ENCODE results near the gene TRPM3.

DNA sequence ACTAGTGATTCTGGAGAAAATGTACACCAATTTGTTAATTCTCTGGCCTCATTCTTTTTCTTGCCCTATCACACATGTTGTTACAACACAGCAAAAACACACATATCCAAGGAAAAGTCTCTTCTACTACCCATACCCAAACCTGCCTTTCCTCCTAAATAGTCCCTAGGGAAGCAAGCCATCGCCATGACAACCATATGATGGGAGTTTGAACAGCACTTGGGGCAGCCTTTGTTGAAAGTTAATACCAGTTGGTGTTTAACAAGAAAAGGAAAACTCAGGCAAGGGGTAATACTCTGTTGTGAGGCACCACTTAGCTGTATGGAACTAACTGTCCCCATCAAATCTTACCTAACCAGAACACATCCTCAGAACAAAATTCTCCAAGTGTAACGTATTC is 1.7 kb downstream of the TRPM3 start:
- TF ChIP-seq, protein P1, sequence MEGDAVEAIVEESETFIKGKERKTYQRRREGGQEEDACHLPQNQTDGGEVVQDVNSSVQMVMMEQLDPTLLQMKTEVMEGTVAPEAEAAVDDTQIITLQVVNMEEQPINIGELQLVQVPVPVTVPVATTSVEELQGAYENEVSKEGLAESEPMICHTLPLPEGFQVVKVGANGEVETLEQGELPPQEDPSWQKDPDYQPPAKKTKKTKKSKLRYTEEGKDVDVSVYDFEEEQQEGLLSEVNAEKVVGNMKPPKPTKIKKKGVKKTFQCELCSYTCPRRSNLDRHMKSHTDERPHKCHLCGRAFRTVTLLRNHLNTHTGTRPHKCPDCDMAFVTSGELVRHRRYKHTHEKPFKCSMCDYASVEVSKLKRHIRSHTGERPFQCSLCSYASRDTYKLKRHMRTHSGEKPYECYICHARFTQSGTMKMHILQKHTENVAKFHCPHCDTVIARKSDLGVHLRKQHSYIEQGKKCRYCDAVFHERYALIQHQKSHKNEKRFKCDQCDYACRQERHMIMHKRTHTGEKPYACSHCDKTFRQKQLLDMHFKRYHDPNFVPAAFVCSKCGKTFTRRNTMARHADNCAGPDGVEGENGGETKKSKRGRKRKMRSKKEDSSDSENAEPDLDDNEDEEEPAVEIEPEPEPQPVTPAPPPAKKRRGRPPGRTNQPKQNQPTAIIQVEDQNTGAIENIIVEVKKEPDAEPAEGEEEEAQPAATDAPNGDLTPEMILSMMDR (conservative IDR thresholded peaks at IDR 0.05) = no peak
- TF ChIP-seq EZH2 (IDR thresholded peaks at IDR 0.05; ENCODE audit: low read depth) = no peak
